ENCODE measurements around the gene NXNL1.

DNA sequence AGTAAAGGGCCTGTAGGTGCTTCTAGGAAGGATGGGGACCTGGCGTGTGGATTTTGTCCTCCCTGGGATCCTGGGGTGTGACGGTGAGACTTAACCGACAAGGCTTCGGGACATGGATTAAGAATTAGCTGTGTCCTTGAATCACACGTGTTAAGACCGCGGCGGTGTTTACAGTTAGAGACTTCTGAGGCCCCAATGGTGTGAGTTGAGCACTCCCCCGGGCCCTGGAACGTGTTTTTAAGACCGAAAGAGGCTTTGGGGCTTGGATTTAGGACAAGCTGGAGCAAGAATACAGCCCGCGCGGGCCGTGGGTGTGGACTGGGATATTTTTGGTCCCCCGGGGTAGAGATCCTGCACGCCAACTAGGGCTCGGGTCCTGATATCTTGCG is 8.4 kb upstream of the NXNL1 start:
- TF ChIP-seq POLR2A (IDR thresholded peaks at IDR 0.05; ENCODE audit: low read length) (no peak), GATA1 (IDR thresholded peaks at IDR 0.05; ENCODE audit: low read depth, low read length) (no peak)

Data from erythroblast (primary cell).